H7 (cell line): ENCODE data around the gene FAM184B. TPM values are rescaled to one million over a fixed set of nuclear protein-coding genes. Genes with fewer than 3 reads are reported as not detected.

Source experiments
- DNase-seq: peaks from one replicate; pipeline ENCODE4 v3.0.0; 2012
- H3K27me3 ChIP-seq: 2 replicates; pipeline ENCODE4 v1.6.0; 2011; ENCODE audit warnings: mild to moderate bottlenecking, low read length; ENCODE audit not compliant: control insufficient read depth, insufficient read depth
- H3K36me3 ChIP-seq: replicated peaks from 2 replicates; pipeline ENCODE4 v1.5.1; 2011; ENCODE audit warnings: low read length; ENCODE audit not compliant: control insufficient read depth, insufficient read depth
- H3K4me3 ChIP-seq: 2 replicates; pipeline ENCODE4 v1.5.1; 2011; ENCODE audit warnings: low read depth, mild to moderate bottlenecking, control low read depth, low read length, moderate library complexity; ENCODE audit not compliant: insufficient read depth
- total RNA-seq: library from RNA; depleted of rRNA; stranded (reverse); fragments of >200 nt; shearing (Covaris generic); gene quantifications from 2 replicates; pipeline ENCODE4 v1.2.3, GENCODE V29; 2014

Gene FAM184B
- total RNA-seq, 1 experiment from 2014 or later = not detected

DNA sequence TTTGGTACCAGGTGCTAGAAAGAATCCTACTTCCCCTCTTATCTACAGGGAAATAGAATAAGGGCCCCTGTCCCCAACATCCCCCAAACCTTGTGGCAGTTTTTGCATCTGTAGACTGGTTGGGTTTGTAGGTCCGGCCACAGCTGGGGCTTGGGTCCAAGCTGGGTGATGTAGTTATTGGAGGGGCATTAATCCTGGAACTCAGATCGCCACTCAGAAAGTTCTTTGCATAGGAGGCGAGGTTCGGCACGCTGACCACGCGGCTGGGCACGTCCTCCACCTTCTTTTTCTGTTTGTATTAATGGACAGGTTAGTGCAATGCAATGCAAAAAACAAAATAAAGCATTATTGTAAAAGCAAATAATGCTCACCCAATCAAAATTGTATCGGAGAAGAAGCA is 147.8 kb downstream of the FAM184B start:
- Histone ChIP-seq H3K27me3 (no peaks in the 10 kb centered on the region), H3K36me3 (peaks cover 8% of the 10 kb centered on the region), H3K4me3 (no peak overlapping the region)
- no peak for DNase-seq

DNA sequence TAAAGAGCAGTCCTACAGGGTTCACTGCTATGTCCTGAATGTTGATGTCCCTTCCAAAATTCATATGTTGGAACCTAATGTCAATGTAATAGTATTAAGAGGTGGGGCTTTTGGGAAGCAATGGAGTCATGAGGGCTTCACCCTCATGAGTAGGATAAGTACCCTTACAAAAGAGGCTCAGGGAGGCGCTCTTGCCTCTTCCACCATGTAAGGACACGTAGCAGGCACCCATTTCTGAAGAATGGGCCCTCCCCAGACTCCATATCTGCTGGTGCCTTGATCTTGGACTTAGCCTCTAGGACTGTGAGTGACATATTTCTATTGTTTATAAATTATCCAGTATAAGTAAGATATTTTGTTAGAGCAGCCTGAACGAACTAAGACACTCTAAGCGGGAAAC is 151.2 kb downstream of the FAM184B start:
- H3K36me3 ChIP-seq = peaks cover 31% of the 10 kb centered on the region

DNA sequence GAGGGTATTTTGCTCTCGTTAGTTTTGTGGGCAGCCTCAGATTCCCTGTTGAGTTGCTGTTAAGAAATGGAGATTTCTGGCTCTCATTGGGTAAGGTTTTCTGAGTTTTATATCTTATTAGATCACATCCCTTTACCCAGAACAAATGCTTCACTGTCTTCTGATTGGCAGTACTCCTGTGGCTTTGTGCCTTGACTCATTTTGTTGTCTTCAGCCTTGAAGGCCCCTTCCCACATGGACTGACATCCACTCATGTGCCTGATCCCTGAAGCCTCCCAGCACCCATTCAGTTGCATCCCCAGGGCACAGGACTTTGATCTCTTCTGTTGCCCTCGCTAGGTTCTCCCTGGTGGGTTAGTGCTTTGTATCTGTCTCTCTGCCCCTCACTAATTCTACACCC is 156.6 kb downstream of the FAM184B start:
- no peak for DNase-seq
- Histone ChIP-seq H3K27me3 (no peaks in the 10 kb centered on the region), H3K36me3 (peaks cover 58% of the 10 kb centered on the region), H3K4me3 (no peak overlapping the region)

More for the DNA sequence above, 151.2 kb downstream of the FAM184B start:
- Histone ChIP-seq H3K27me3 (no peaks in the 10 kb centered on the region), H3K4me3 (no peak overlapping the region)
- DNase-seq = no peak

DNA sequence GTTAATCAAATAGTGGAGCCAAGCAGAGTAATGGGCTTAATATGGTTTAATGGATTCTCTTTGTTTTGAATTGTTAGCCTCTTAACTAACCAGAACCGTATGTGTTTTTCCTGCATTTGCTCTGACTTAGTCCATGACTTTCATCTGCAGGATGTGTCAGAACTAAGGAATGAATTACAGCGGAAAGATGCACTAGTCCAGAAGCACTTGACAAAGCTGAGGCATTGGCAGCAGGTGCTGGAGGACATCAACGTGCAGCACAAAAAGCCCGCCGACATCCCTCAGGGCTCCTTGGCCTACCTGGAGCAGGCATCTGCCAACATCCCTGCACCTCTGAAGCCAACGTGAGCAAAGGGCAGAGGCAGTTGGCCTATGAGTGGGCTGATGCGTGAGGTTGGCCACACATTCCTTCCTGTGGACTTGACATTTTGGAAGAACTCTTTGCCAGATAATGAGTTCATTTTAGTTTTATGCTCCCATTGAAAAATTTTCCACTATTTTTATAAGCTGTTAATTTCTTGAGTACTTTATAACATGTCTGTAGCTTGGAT is 157.9 kb downstream of the FAM184B start:
- no peaks in the 10 kb centered on the region for H3K27me3 ChIP-seq
- DNase-seq = no peak
- H3K4me3 ChIP-seq = no peak overlapping the region
- peaks cover 60% of the 10 kb centered on the region for H3K36me3 ChIP-seq

DNA sequence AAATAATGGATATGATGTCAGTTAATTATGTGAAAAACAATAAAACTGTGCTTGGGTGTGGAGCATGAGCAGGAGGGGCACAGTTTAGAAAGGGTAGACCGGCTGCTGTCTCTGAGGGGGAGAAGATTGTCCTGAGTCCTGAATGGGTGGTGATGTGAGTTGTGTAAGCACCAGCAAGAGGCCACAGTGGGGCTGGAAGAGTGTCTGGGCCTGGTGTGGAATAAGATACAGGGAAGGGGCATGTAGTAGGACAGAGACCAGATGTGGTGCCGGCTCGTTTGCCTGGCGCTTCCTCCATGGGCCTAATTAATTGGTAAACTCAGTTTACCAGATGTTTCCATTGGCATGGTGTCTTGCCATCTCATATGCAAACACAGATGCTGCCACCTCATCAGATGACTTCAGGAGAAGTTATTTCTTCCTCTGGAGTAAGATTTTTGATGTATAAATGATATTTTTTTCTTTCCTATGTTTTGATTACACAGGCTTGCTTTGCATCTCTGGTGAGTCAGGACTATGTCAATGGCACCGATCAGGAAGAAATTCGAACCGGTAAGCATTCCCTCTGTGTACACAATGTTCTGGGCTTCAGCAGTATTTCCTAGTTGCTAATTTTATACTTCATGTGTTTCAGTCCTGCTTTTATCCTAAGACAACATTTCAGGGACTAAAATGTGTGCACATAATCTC is 161.9 kb downstream of the FAM184B start:
- H3K4me3 ChIP-seq = no peak overlapping the region
- DNase-seq = no peak
- H3K36me3 ChIP-seq = peaks cover 39% of the 10 kb centered on the region
- no peaks in the 10 kb centered on the region for H3K27me3 ChIP-seq

DNA sequence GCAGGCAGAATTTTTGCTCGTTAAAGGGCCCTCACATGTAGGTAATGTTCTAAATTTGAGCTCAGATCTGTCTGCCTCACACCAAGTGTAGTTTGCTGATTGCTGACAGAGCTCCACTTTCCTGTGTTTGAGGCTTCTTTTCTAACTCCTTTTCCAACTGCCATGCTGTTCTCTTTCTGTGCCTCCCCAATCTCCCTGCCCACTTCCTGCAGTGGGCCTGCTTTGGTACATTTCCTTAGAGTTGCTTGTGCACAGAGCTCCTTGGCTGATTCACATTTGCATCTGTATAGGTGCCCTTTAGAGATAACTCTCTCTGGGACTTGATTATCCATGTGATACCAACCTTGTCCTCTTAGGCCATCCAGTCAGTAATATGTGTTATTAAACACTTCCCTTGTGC is 162.5 kb downstream of the FAM184B start:
- Histone ChIP-seq H3K36me3 (peaks cover 37% of the 10 kb centered on the region), H3K27me3 (no peaks in the 10 kb centered on the region), H3K4me3 (no peak overlapping the region)
- DNase-seq = no peak

DNA sequence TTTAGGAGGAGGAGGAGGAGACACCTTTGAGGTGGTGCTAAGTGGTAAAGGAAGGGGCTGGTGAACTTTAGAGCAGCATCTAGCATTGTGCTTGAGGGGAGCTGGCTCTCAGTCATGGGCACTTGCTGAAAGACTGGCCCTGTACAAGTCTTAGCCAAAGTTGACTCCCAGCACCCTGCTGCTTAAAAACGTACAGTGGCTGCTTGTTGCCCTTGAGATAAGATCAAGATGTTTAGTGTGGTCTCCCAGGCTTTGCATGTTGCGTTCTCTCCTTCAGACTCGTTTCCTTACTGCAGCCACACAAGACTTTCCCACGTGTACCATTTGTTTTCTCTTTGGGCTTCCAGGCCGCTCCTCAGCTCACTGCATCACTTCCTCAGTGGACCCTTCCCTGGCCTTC is 165.1 kb downstream of the FAM184B start:
- H3K4me3 ChIP-seq = no peak overlapping the region

DNA sequence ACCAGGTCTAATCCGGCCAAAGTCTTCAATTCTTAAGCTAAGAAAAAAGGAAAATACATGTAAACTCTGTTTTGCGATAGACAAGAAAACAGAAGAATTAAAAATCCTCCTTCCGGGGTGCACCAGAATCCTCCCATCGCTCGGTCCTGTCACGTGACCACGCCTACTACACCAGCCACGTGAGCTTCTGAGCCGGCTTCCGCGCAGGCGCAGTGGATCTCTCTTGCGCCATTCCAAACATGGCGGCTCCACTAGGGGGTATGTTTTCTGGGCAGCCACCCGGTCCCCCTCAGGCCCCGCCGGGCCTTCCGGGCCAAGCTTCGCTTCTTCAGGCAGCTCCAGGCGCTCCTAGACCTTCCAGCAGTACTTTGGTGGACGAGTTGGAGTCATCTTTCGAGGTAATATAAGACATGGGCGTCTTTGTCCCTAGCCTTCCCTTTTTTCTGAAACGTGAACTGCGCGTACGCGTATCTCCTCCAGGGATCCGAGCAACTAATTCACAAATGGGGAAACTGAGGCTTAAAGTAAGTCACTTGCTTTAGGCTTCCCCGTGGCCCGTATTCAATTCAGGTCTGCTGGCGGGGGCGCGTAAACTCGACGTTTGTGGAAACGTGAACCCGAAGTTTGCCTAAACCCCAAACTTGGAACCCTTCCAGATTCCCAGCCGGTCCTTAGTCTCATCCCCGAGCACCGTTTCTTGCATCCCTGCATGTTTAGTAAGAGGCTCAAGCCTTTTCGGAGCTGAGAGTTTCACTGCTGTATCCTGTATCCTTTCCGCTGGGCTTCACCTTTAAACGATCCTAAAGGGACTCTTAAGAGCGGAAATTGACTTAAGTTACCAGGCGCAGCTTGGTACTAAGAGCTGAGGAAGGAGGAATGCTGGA is 166.8 kb downstream of the FAM184B start, which contains the start of gene MED28:
TSS of gene MED28 (plus strand) at position 226 of the 884 bp plus-strand sequence. CDS start at position 240, 14 bp downstream.
- Histone ChIP-seq H3K27me3 (no peaks in the 10 kb centered on the region), H3K4me3 (peak within 1 kb of the TSS; percentile 73), H3K36me3 (peaks cover 12% of the 10 kb centered on the region)
- DNase-seq = peak; percentile 95

More for the DNA sequence above, 165.1 kb downstream of the FAM184B start:
- no peak for DNase-seq
- Histone ChIP-seq H3K27me3 (no peaks in the 10 kb centered on the region), H3K36me3 (peaks cover 21% of the 10 kb centered on the region)

DNA sequence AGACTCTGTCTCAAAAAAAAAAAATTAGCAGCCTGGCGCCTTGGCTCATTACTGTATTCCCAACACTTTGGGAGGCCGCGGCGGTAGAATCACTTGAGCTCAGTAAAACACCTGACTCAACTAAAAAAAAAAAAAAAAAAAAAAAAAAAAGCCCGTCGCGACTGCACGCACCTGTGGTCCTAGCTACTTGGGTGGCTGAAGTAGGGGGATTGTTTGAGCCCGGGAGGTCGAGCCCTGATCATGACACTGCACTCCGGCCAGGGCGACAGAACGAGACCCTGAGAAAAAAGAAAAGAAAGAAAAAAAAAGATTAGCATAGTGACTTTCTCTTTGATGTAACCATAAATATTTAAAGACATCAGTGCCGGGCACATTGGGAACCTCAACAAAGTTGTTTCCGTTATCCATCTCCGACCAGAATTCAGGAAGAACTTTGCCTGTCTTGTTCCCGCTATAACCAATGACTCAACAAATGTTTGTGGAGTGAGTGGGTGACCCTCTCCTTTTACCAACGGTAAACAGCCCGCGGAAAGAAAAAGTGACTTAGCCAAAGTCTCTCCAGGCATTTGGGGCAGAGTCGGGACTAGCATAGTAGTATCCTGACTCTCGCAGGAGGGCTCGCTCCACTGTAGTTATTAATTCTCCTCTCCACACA is 167.5 kb downstream of the FAM184B start:
- H3K27me3 ChIP-seq = no peaks in the 10 kb centered on the region
- peak overlapping the region; percentile 73 for H3K4me3 ChIP-seq
- DNase-seq = no peak
- H3K36me3 ChIP-seq = peaks cover 9% of the 10 kb centered on the region

DNA sequence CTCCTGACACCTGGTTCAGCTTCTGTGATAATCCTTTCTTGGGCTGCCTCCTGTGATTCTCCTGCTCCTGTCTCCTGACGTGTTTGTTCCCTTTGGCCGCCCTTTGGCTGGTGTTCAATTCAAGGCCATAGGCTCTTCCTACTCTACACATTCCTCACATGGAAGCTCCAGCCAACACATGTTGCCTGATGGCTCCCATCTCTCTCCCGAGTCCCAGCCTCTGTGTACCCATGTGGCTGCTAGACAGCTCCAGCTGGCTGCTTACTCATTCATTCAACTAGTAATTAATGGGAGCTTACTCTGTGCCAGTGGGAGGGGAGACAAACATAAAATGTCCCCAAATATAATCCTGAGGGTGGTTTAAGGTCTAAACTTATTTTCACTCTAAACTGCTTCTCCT is 176.2 kb downstream of the FAM184B start:
- Histone ChIP-seq H3K36me3 (peaks cover 8% of the 10 kb centered on the region), H3K4me3 (no peak overlapping the region), H3K27me3 (no peaks in the 10 kb centered on the region)
- no peak for DNase-seq

DNA sequence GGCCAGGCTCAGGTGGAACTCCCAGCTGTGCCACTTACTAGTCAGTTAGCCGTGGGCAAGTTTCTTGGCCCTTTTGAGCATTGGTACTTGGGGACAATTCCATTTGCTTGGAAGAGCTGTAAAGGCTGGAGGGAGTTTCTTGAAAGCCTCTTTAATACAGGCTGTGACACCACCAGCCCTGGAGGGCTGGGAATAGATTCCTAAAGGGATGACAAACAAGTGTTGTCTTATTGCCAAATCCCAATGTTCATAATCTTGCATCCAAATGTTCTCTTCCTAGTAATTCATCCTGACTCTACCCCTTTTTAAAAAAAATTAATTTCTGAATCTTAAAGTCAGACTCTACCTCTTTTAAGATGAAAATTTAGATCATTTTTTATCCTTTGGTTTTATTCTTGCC is 181.6 kb downstream of the FAM184B start:
- H3K27me3 ChIP-seq = no peaks in the 10 kb centered on the region
- H3K36me3 ChIP-seq = peaks cover 5% of the 10 kb centered on the region
- DNase-seq = no peak
- H3K4me3 ChIP-seq = no peak overlapping the region

DNA sequence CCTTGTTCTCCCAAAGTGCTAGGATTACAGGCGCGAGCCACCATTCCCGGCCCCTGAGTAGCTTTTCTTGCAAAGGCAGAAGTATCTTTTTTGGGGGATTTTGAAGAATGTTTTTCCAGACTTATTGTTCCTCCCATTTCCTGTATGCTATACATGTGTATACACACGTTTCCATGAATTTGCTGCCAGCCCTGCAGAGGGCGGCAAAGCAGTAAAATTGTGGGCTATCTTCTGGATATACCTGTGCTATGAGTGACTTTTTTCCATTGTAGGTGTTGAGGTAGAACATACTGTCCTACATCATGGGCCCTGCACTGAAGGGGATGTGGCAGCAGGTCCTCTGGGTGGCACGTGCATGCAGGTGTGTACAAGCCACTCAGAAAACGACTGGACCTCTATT is 183.9 kb downstream of the FAM184B start:
- Histone ChIP-seq H3K36me3 (peaks cover 6% of the 10 kb centered on the region), H3K27me3 (no peaks in the 10 kb centered on the region), H3K4me3 (no peak overlapping the region)
- no peak for DNase-seq

DNA sequence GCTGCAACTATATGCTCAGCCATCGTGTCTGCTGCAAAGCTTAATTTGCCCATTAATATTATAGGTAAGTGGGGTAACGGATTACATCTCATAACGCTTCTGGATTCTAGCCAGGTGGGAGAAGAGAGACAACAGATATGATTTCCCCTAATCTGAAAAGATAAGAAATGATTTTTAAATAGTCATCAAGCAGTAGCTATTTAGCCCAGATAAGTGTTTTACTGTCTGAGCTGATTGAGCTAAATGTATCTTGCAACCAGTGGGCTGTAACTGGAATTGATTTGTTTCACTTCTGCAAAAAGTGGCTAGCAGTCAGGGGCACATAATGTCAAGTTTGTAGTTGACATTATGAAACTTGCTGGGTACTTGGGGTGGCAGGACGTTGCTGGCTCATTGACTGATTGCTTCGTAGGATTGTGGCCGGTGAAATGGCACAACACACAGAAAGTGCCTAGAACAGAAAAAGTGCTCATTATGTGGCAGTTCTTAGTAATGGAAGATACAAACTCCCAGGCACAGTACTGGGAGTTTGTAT is 185.9 kb downstream of the FAM184B start:
- DNase-seq = no peak
- H3K27me3 ChIP-seq = no peaks in the 10 kb centered on the region
- no peak overlapping the region for H3K4me3 ChIP-seq
- H3K36me3 ChIP-seq = peaks cover 7% of the 10 kb centered on the region

DNA sequence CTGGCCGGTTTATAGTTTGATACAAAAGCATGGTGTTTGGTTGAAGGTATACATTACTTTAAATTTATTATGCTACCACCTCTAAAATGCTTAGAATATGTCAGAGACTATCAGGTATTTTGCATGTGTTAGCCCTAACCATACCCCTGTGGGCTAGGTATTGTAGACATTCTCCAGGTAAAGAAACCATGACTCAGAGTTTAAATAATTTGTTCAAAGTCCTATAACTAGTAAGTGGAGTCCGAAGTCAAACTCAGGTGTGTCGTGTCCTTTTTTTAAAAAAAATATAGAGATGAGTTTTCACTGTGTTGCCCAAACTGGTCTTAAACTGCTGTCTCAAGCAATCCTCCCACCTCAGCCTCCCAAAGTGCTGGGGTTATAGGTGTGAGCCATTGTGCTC is 192.1 kb downstream of the FAM184B start:
- H3K27me3 ChIP-seq = no peaks in the 10 kb centered on the region
- no peak for DNase-seq
- H3K36me3 ChIP-seq = peaks cover 6% of the 10 kb centered on the region
- no peak overlapping the region for H3K4me3 ChIP-seq
